Adrenal gland (tissue), 5 donors: ENCODE results near the gene SCN1B.

Experiments
- CTCF ChIP-seq, 6 experiments: fragments of 450-650 bp in 4 of 6; fragments of 200-600 bp in 2 of 6; sonication (generic) in 1 of 6; IDR thresholded peaks; 1 replicate in 5 of 6; 2 replicates in 1 of 6; pipeline versions ENCODE4 v1.5.1 to v1.8.0; 2016 to 2021; ENCODE audit warnings: antibody characterized with exemption in 6 of 6, mild to moderate bottlenecking in 2 of 6, moderate library complexity in 1 of 6
- POLR2A ChIP-seq, 2 donors: fragments of 450-650 bp; IDR thresholded peaks; one replicate each; pipeline ENCODE4 v1.6.1; 2017; ENCODE audit warnings: antibody characterized with exemption in 2 of 2, mild to moderate bottlenecking in 2 of 2, moderate library complexity in 1 of 2
- donor health status: DM: no; HTN: no; CAD: no.

DNA sequence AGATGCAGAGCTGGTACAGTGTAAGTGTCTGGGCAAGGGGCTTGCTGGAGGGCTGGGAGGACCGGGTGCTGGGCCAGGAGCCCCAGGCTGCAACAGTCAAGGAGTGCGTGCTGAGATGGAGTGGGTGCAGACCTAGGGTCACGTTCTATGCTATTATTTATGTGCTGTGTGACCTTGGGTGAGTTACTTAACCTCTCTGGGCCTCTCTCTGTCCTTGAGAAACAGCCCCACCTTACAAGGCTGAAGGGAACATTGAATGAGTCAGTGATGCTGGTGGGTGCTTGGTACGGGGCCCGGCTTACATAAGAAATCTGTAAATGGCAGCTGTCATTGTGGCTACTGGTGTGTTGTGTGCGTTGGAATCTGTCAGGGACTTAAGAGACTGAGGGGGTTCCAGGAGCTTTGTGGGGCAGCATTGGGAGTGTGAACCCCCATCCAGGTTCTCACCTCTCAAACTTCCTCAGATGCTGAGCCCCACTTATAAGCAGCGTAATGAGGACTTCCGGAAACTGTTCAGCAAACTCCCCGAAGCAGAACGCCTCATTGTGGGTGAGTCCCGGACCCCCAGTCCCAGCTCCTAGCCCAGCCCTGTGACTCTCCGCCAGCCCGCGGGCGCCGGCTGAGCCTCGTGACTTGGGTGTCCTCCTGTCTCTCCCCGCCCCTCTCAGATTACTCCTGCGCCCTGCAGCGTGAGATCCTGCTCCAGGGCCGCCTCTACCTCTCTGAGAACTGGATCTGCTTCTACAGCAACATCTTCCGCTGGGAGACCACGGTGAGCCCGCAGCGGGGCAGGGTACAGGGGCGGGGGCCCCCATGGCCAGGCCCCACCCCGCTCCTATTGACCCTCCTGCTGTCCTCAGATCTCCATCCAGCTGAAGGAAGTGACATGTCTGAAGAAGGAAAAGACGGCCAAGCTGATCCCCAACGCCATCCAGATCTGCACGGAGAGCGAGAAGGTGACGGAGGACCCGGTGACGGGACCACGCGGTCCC, 20.6 kb upstream of the SCN1B start:
- TF ChIP-seq CTCF (IDR thresholded peaks at IDR 0.05) (no peak), POLR2A (IDR thresholded peaks at IDR 0.05) (no peak)
